HG03095 (cell line): ENCODE results near the gene STEAP4.

ENCODE experiments used
- ATAC-seq: cut with Tn5 transposase; IDR thresholded peaks from one replicate; pipeline ENCODE4 v1.9.1; 2021; ENCODE audit warnings: moderate library complexity; ENCODE audit not compliant: unreplicated experiment

STEAP4 gene

GRCh38 chr7:88306590-88307048 lies at the start of gene STEAP4:
TSS of gene STEAP4 (minus strand) at chr7:88306894. CDS start at chr7:88284269, 22,625 bp downstream.
- ATAC-seq = no peak

- ATAC-seq = no peak
Observed at GRCh38 chr7:88355011-88355410, 48.3 kb upstream of the STEAP4 start.

- ATAC-seq = no peak
Observed at GRCh38 chr7:88350118-88350517, 43.4 kb upstream of the STEAP4 start.

GRCh38 chr7:88347517-88347916 lies 40.8 kb upstream of the STEAP4 start:
- no peak for ATAC-seq

- peak; percentile 54 for ATAC-seq
Observed at GRCh38 chr7:88347090-88347489, 40.4 kb upstream of the STEAP4 start.

GRCh38 chr7:88346357-88346756 lies 39.7 kb upstream of the STEAP4 start:
- peak; percentile 47 for ATAC-seq

GRCh38 chr7:88344956-88345832 lies 38.5 kb upstream of the STEAP4 start:
- peak; percentile 66 for ATAC-seq

GRCh38 chr7:88344271-88344670 lies 37.6 kb upstream of the STEAP4 start:
- ATAC-seq = no peak

- no peak for ATAC-seq
Observed at GRCh38 chr7:88339195-88339922, 32.7 kb upstream of the STEAP4 start.

GRCh38 chr7:88338503-88338902 lies 31.8 kb upstream of the STEAP4 start:
- no peak for ATAC-seq

- ATAC-seq = no peak
Observed at GRCh38 chr7:88337572-88337971, 30.9 kb upstream of the STEAP4 start.

GRCh38 chr7:88331322-88331721 lies 24.6 kb upstream of the STEAP4 start:
- no peak for ATAC-seq

- no peak for ATAC-seq
Observed at GRCh38 chr7:88329532-88330463, 23.1 kb upstream of the STEAP4 start.

- ATAC-seq = no peak
Observed at GRCh38 chr7:88328787-88329186, 22.1 kb upstream of the STEAP4 start.

GRCh38 chr7:88324699-88325098 lies 18.0 kb upstream of the STEAP4 start:
- no peak for ATAC-seq

- ATAC-seq = no peak
Observed at GRCh38 chr7:88322151-88322550, 15.5 kb upstream of the STEAP4 start.

- no peak for ATAC-seq
Observed at GRCh38 chr7:88321694-88322093, 15.0 kb upstream of the STEAP4 start.

GRCh38 chr7:88318196-88318595 lies 11.5 kb upstream of the STEAP4 start:
- ATAC-seq = no peak

- ATAC-seq = no peak
Observed at GRCh38 chr7:88317422-88317821, 10.7 kb upstream of the STEAP4 start.

- ATAC-seq = no peak
Observed at GRCh38 chr7:88316456-88316855, 9.8 kb upstream of the STEAP4 start.

GRCh38 chr7:88315522-88315921 lies 8.8 kb upstream of the STEAP4 start:
- no peak for ATAC-seq
